ENCODE measurements around the gene COL23A1. TPM values are rescaled to one million over a fixed set of nuclear protein-coding genes. Genes with fewer than 3 reads are reported as not detected.

COL23A1 gene
- polyA plus RNA-seq, 2 donors = 0.59 to 0.75 TPM

DNA sequence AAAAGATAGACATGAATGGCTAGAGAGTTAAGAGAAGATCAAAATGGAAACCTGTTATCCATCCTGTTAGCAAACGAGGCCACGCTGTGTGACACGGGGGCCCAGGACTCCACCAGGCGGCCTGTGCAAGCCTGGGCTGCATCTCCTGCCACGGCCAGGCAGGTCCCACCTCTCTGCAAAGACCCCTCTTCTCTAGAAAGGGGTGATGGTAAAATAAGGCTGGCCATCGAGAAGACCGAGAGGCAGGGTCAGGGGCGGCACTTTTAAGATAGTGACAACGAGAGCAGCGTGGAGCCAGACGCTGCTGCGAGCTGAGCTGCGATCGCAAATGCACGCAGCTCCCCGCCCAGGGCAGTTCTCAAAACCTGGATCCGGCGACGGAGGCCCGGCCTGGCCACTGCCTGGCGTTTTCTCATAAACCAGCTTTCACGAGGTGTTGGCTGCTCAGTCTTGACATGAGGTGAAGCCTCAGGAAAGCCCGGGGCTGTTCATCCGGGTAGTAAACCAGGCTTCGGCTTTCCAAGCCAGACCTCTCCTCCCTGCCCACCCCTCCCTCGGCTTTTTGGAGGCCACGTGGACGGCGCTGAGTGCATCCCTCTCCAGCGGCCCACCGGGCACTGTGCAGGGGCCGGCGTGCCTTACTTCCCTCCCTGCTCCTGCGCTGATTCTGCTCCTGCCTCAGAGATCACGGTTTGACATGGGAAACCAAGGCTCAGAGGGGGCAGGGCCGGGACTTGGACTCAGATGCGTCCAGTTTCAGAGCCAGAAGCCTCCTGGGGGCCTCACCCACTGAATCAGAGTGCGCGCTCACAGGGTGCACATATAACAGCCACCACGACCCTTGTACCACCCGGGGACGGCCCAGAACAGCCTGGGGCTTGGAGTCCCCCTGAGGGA, 206.0 kb downstream of the COL23A1 start:
- Histone ChIP-seq H3K4me1 (ENCODE audit: control insufficient read depth in 2 of 2, insufficient read depth in 2 of 2, low read length in 1 of 2) (no peaks in the 10 kb centered on the region), H3K4me3 (ENCODE audit: low read depth in 1 of 2, low read length in 2 of 2) (no peak overlapping the region), H3K36me3 (ENCODE audit: control insufficient read depth in 2 of 2, insufficient read depth in 2 of 2, low read length in 1 of 2) (no peaks in the 10 kb centered on the region), H3K27ac (ENCODE audit: low read depth in 2 of 2, low read length in 1 of 2) (no peak overlapping the region), H3K27me3 (ENCODE audit: control insufficient read depth in 1 of 2, insufficient read depth in 2 of 2, low read length in 2 of 2) (no peaks in the 10 kb centered on the region), H3K9me3 (ENCODE audit: control insufficient read depth in 2 of 2, insufficient read depth in 1 of 2, low read depth in 1 of 2, low read length in 1 of 2) (no peaks in the 10 kb centered on the region)
- WGBS, 2 donors = 51 to 55% methylated on average over 42 of the region's 42 CpGs

GRCh38 chr5:178383301-178383918, 206.8 kb downstream of the COL23A1 start:
- Histone ChIP-seq H3K9me3 (ENCODE audit: control insufficient read depth in 2 of 2, insufficient read depth in 1 of 2, low read depth in 1 of 2, low read length in 1 of 2) (no peaks in the 10 kb centered on the region), H3K36me3 (ENCODE audit: control insufficient read depth in 2 of 2, insufficient read depth in 2 of 2, low read length in 1 of 2) (no peaks in the 10 kb centered on the region), H3K4me3 (ENCODE audit: low read depth in 1 of 2, low read length in 2 of 2) (no peak overlapping the region), H3K4me1 (ENCODE audit: control insufficient read depth in 2 of 2, insufficient read depth in 2 of 2, low read length in 1 of 2) (no peaks in the 10 kb centered on the region), H3K27ac (ENCODE audit: low read depth in 2 of 2, low read length in 1 of 2) (no peak overlapping the region), H3K27me3 (ENCODE audit: control insufficient read depth in 1 of 2, insufficient read depth in 2 of 2, low read length in 2 of 2) (no peaks in the 10 kb centered on the region)
- 91% methylated on average over 13 of the region's 13 CpGs for WGBS, 2 donors

GRCh38 chr5:178382754-178383164, 207.4 kb downstream of the COL23A1 start:
- Histone ChIP-seq H3K4me3 (ENCODE audit: low read depth in 1 of 2, low read length in 2 of 2) (no peak overlapping the region), H3K36me3 (ENCODE audit: control insufficient read depth in 2 of 2, insufficient read depth in 2 of 2, low read length in 1 of 2) (no peaks in the 10 kb centered on the region), H3K9me3 (ENCODE audit: control insufficient read depth in 2 of 2, insufficient read depth in 1 of 2, low read depth in 1 of 2, low read length in 1 of 2) (no peaks in the 10 kb centered on the region), H3K27me3 (ENCODE audit: control insufficient read depth in 1 of 2, insufficient read depth in 2 of 2, low read length in 2 of 2) (no peaks in the 10 kb centered on the region), H3K4me1 (ENCODE audit: control insufficient read depth in 2 of 2, insufficient read depth in 2 of 2, low read length in 1 of 2) (no peaks in the 10 kb centered on the region), H3K27ac (ENCODE audit: low read depth in 2 of 2, low read length in 1 of 2) (no peak overlapping the region)
- 73% methylated on average over 8 of the region's 8 CpGs for WGBS, 2 donors

DNA sequence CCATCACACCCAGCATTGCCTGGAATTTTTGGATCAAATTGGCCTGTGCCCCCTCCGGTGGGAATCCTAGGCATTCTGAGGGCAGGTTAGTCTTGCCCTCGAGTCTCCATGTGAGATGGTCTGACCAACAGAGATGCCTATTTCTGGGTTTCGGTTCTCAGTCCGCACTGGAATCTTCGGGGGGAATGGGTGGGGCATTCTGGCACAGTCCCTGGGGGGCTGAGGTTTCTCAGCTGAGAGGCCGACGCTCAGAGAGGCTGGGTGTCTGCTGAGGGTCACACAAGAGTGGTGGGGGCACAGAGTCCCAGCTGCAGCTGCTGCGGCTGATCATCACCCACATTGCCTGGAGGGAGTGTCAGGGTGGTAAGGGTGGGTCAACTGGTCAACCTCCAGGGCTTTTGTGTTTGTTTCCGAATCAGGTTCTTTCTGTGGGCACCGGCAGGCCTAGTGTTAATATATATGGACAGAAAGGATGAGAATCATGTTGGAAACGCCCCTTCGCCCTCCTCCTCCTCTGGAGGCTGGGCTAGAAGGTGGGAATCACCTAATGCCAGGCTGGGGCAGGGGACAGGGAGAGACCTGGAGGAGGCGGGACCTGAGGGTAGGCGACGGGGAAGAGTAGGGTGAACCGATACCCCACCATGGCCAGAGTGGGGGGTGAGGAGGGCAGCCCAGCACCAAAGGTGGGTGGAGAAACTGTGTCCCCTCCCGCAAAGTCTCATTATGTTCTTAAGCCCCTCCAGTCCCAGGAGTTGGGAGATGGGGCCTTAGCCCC, 208.1 kb downstream of the COL23A1 start:
- Histone ChIP-seq H3K27ac (ENCODE audit: low read depth in 2 of 2, low read length in 1 of 2) (no peak overlapping the region), H3K4me1 (ENCODE audit: control insufficient read depth in 2 of 2, insufficient read depth in 2 of 2, low read length in 1 of 2) (peaks cover 0 to 2% of the 10 kb centered on the region in 2 donors), H3K9me3 (ENCODE audit: control insufficient read depth in 2 of 2, insufficient read depth in 1 of 2, low read depth in 1 of 2, low read length in 1 of 2) (no peaks in the 10 kb centered on the region), H3K36me3 (ENCODE audit: control insufficient read depth in 2 of 2, insufficient read depth in 2 of 2, low read length in 1 of 2) (no peaks in the 10 kb centered on the region), H3K4me3 (ENCODE audit: low read depth in 1 of 2, low read length in 2 of 2) (no peak overlapping the region), H3K27me3 (ENCODE audit: control insufficient read depth in 1 of 2, insufficient read depth in 2 of 2, low read length in 2 of 2) (no peaks in the 10 kb centered on the region)
- 90% methylated on average over 17 of the region's 17 CpGs for WGBS, 2 donors

DNA sequence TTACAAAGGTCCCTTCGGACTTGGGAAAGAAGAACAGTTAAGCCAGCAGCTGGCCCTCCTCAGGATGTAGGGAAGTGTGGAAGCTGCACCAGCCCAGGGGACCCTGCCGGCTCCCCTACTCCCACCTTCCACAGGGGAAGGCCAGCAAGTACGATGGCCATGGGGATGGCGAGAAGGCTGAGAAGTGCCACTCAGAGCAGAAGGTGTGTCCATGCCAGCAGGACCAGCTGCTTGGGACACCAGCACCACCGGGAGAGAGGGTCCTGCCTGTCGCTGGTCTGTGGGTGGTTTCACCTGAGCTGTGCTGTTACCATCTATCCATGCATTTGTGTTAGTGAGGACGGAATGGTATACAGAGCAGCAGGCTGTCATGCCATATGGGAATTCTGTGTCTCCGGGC, 209.0 kb downstream of the COL23A1 start:
- no peaks in the 10 kb centered on the region for H3K27me3 ChIP-seq (ENCODE audit: control insufficient read depth in 1 of 2, insufficient read depth in 2 of 2, low read length in 2 of 2)
- H3K4me3 ChIP-seq (ENCODE audit: low read depth in 1 of 2, low read length in 2 of 2) = no peak overlapping the region
- 93 to 97% methylated on average over 8 of the region's 8 CpGs for WGBS, 2 donors
- peaks cover 0 to 2% of the 10 kb centered on the region in 2 donors for H3K4me1 ChIP-seq (ENCODE audit: control insufficient read depth in 2 of 2, insufficient read depth in 2 of 2, low read length in 1 of 2)
- no peaks in the 10 kb centered on the region for H3K36me3 ChIP-seq (ENCODE audit: control insufficient read depth in 2 of 2, insufficient read depth in 2 of 2, low read length in 1 of 2)
- no peaks in the 10 kb centered on the region for H3K9me3 ChIP-seq (ENCODE audit: control insufficient read depth in 2 of 2, insufficient read depth in 1 of 2, low read depth in 1 of 2, low read length in 1 of 2)
- no peak overlapping the region for H3K27ac ChIP-seq (ENCODE audit: low read depth in 2 of 2, low read length in 1 of 2)

GRCh38 chr5:178380541-178381074, 209.6 kb downstream of the COL23A1 start:
- WGBS, 2 donors = 79 to 86% methylated on average over 15 to 16 of the region's 16 CpGs
- Histone ChIP-seq H3K4me1 (ENCODE audit: control insufficient read depth in 2 of 2, insufficient read depth in 2 of 2, low read length in 1 of 2) (peaks cover 0 to 2% of the 10 kb centered on the region in 2 donors), H3K4me3 (ENCODE audit: low read depth in 1 of 2, low read length in 2 of 2) (no peak overlapping the region), H3K27ac (ENCODE audit: low read depth in 2 of 2, low read length in 1 of 2) (no peak overlapping the region), H3K27me3 (ENCODE audit: control insufficient read depth in 1 of 2, insufficient read depth in 2 of 2, low read length in 2 of 2) (no peaks in the 10 kb centered on the region), H3K36me3 (ENCODE audit: control insufficient read depth in 2 of 2, insufficient read depth in 2 of 2, low read length in 1 of 2) (no peaks in the 10 kb centered on the region), H3K9me3 (ENCODE audit: control insufficient read depth in 2 of 2, insufficient read depth in 1 of 2, low read depth in 1 of 2, low read length in 1 of 2) (no peaks in the 10 kb centered on the region)

- H3K4me1 ChIP-seq (ENCODE audit: control insufficient read depth in 2 of 2, insufficient read depth in 2 of 2, low read length in 1 of 2) = peaks cover 0 to 2% of the 10 kb centered on the region in 2 donors
- whole genome bisulfite sequencing, 2 donors = 72 to 84% methylated on average over 2 of the region's 2 CpGs
- no peaks in the 10 kb centered on the region for H3K9me3 ChIP-seq (ENCODE audit: control insufficient read depth in 2 of 2, insufficient read depth in 1 of 2, low read depth in 1 of 2, low read length in 1 of 2)
- no peaks in the 10 kb centered on the region for H3K27me3 ChIP-seq (ENCODE audit: control insufficient read depth in 1 of 2, insufficient read depth in 2 of 2, low read length in 2 of 2)
- no peak overlapping the region for H3K27ac ChIP-seq (ENCODE audit: low read depth in 2 of 2, low read length in 1 of 2)
- H3K36me3 ChIP-seq (ENCODE audit: control insufficient read depth in 2 of 2, insufficient read depth in 2 of 2, low read length in 1 of 2) = no peaks in the 10 kb centered on the region
- no peak overlapping the region for H3K4me3 ChIP-seq (ENCODE audit: low read depth in 1 of 2, low read length in 2 of 2)
Observed at GRCh38 chr5:178380086-178380485, 210.1 kb downstream of the COL23A1 start.

GRCh38 chr5:178378527-178379484, 211.4 kb downstream of the COL23A1 start:
- WGBS, 2 donors = 78 to 83% methylated on average over 14 of the region's 14 CpGs
- Histone ChIP-seq H3K36me3 (ENCODE audit: control insufficient read depth in 2 of 2, insufficient read depth in 2 of 2, low read length in 1 of 2) (no peaks in the 10 kb centered on the region), H3K4me1 (ENCODE audit: control insufficient read depth in 2 of 2, insufficient read depth in 2 of 2, low read length in 1 of 2) (peaks cover 0 to 2% of the 10 kb centered on the region in 2 donors)

More at GRCh38 chr5:178378527-178379484, 211.4 kb downstream of the COL23A1 start:
- no peak overlapping the region for H3K4me3 ChIP-seq (ENCODE audit: low read depth in 1 of 2, low read length in 2 of 2)
- no peaks in the 10 kb centered on the region for H3K9me3 ChIP-seq (ENCODE audit: control insufficient read depth in 2 of 2, insufficient read depth in 1 of 2, low read depth in 1 of 2, low read length in 1 of 2)
- no peak overlapping the region for H3K27ac ChIP-seq (ENCODE audit: low read depth in 2 of 2, low read length in 1 of 2)
- H3K27me3 ChIP-seq (ENCODE audit: control insufficient read depth in 1 of 2, insufficient read depth in 2 of 2, low read length in 2 of 2) = no peaks in the 10 kb centered on the region
